Mucosa of rectum (tissue), 2 donors: ENCODE results near the gene FAIM2.

ENCODE experiments used
- H3K27ac ChIP-seq, 2 donors: one replicate each; pipeline ENCODE4 v1.7.0; 2013; ENCODE audit warnings: inconsistent platforms in 2 of 2, low read depth in 2 of 2, low read length in 2 of 2
- H3K27me3 ChIP-seq, 2 donors: one replicate each; pipeline ENCODE4 v1.7.0; 2013; ENCODE audit warnings: low read length in 2 of 2; ENCODE audit not compliant: control insufficient read depth in 2 of 2, insufficient read depth in 2 of 2
- H3K36me3 ChIP-seq, 2 donors: one replicate each; pipeline ENCODE4 v1.7.0; 2013; ENCODE audit warnings: low read length in 2 of 2; ENCODE audit not compliant: control insufficient read depth in 2 of 2, insufficient read depth in 2 of 2
- H3K4me1 ChIP-seq, 2 donors: one replicate each; pipeline ENCODE4 v1.7.0; 2013; ENCODE audit warnings: low read length in 2 of 2, mild to moderate bottlenecking in 1 of 2; ENCODE audit not compliant: control insufficient read depth in 2 of 2, insufficient read depth in 2 of 2
- H3K4me3 ChIP-seq, 2 donors: one replicate each; pipeline ENCODE4 v1.7.0; 2013; ENCODE audit warnings: low read length in 2 of 2
- H3K9ac ChIP-seq, 2 donors: one replicate each; pipeline ENCODE4 v1.7.0; 2013; ENCODE audit warnings: low read length in 2 of 2, low read depth in 1 of 2, mild to moderate bottlenecking in 1 of 2
- H3K9me3 ChIP-seq, 2 donors: one replicate each; pipeline ENCODE4 v1.7.0; 2013; ENCODE audit warnings: low read length in 2 of 2; ENCODE audit not compliant: control insufficient read depth in 2 of 2
- donor health status: healthy.
- donor health status: Normal muscosa, but diverticular disease.

The FAIM2 gene

DNA sequence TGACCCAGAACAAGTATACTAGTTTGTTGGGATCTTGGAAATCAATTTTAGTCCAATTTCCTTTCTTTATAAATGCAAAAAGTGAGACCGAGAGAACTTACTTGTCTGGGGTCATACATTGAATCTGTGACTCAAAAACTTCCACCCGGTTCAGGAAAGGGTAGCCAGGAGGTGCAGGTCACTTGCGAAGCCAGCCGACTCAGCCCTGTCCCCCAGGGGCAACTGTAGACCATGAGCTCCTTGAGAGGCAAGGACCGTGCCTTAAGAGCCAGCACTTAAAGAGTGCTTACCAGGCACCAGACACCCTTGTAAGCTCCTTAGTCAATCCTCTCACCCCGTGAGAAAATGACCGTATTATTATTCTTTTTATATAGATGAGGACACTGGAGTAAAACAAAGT is 60.3 kb downstream of the FAIM2 start:
- Histone ChIP-seq H3K36me3 (no peaks in the 10 kb centered on the region), H3K9ac (peak overlapping the region; percentile 76 to 93), H3K27me3 (peaks cover 3 to 5% of the 10 kb centered on the region in 2 donors), H3K9me3 (no peaks in the 10 kb centered on the region), H3K4me3 (peak overlapping the region; percentile 86 to 96), H3K27ac (peak overlapping the region; percentile 92 to 95), H3K4me1 (peaks cover 3 to 10% of the 10 kb centered on the region in 2 donors)

DNA sequence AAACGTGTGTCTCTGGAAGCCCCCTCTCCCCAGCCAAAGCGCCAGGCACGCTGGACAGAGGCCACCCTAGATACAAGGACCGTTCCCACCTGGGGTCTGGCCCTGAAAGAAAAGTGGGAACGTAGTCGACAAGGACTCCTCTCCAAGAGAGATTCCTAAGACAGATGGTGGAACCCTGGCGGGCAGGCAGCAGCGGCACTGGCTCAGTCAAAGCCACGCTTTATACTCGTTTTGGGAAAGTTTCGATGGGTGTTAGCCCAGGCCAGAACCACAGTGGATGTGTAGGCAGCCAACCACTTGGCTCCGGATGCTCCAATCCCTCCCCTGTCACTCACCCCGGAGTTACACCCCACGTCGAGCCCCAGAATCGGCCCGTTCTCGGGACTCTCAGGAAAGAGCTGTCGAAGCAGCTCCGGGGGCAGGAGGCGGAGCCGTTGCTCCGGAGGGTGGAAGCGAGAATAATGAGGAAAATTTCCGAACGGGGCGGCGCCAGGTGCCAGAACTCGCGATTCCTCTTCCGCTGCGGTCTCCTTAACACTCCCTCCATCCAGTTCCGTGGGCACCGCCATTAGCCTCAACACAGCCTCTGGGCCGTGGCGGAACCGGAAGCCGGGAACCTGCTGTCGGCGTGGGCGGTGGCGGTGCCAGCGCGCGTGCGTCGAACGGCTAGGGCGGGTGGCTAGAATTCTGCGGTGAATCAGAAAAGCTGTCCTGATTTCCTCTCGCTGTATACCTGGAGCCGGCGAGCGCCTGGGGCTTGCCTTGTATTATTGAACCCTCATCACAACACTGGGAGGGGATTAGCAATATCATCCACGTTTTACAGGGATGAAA is 61.0 kb downstream of the FAIM2 start, which contains the start of gene BCDIN3D:
BCDIN3D (minus strand) TSS at position 588 of the 834 bp plus-strand sequence; CDS start at position 569, 19 bp downstream.
- Histone ChIP-seq H3K36me3 (peaks cover 3 to 4% of the 10 kb centered on the region in 2 donors), H3K27ac (peak within 1 kb of the TSS; percentile 92 to 95)

DNA sequence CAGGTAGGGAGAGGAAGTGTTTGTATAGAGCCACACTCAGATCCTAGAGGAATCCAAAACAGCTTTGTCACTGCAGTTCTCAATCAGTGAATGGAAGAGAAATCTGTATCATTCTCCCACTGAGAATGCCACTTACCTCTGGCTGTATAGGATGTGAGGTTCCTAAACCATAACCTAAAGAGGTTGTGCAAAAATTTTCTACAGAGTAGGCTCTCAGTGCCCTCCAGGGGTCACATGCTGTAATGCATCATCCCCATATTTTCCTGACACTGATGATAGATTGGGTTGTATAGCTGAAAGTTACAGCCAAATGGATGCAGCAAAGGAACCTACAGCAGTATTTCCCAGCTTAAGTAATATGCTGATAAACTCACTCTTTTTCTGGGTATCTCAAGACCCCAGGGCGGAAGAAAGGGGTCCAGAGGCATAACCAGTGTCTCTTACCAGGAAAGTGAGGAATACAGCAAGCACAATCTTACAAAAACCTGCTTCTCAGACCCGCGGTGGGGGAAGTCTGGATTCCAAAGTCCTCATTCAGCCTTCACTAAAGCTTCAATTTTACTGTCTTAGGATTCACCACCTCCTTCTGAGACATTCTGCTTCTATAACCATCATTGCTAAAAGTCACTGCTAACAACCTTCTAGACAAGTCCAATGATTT is 64.6 kb downstream of the FAIM2 start:
- H3K9me3 ChIP-seq = no peaks in the 10 kb centered on the region
- peaks cover 3 to 10% of the 10 kb centered on the region in 2 donors for H3K4me1 ChIP-seq
- H3K36me3 ChIP-seq = peaks cover 3 to 4% of the 10 kb centered on the region in 2 donors
- H3K9ac ChIP-seq = peak overlapping the region in 1 of 2 donors; percentile 14
- no peaks in the 10 kb centered on the region for H3K27me3 ChIP-seq
- H3K27ac ChIP-seq = no peak overlapping the region
- H3K4me3 ChIP-seq = no peak overlapping the region

More for the DNA sequence above, 61.0 kb downstream of the FAIM2 start, which contains the start of gene BCDIN3D:
- no peaks in the 10 kb centered on the region for H3K9me3 ChIP-seq
- peak within 1 kb of the TSS; percentile 89 to 93 for H3K9ac ChIP-seq
- H3K4me1 ChIP-seq = peaks cover 3 to 10% of the 10 kb centered on the region in 2 donors
- peaks cover 0 to 5% of the 10 kb centered on the region in 2 donors for H3K27me3 ChIP-seq
- H3K4me3 ChIP-seq = peak within 1 kb of the TSS; percentile 86 to 96

DNA sequence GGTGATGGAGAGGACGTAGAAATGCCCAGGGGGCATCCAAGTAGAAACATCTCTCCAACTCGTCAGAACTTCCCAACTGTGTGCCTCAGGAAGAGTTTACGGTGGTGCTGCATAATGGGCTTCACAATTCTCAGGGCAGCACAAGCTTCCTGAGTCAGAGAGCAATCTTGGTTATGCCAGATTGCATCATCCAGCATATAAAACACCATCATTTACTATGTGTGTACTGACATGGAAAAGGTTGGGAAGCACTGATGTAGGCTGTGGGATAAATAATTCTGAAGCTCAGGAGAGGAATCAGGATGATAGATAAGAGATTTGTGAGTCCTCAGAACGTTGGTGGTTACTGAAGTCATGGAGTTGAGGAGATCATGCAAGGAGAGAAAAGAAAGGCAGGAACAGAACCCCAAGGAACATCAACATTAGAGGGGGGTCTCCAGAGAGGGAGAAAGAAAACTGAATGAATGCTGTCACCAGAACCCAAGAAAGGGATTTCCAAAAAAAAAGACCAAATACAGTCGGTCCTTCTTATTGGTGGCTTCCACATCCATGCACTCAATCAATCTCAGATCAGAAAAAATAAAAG is 70.8 kb downstream of the FAIM2 start:
- no peaks in the 10 kb centered on the region for H3K9me3 ChIP-seq
- no peaks in the 10 kb centered on the region for H3K36me3 ChIP-seq
- H3K4me1 ChIP-seq = peaks cover 6 to 7% of the 10 kb centered on the region in 2 donors
- no peak overlapping the region for H3K4me3 ChIP-seq
- no peak overlapping the region for H3K9ac ChIP-seq
- H3K27ac ChIP-seq = no peak overlapping the region
- no peaks in the 10 kb centered on the region for H3K27me3 ChIP-seq

DNA sequence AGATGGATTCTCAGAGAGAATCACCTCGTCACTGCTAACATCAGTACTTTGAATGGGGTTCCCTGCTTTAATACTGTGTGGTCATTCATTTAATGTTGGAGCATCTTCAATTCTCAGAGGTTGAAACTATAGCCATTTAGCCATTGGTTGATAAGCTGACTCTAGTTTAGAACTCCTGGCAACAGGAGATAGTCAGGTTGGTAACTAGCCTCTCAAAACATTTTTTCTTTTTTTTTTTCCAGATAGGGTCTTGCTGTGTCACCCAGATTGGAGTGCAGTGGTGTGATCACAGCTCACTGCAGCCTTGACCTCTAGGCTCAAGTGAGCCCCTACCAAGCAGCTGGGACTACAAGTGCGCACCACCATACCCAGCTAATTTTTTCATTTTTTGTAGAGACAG is 72.0 kb downstream of the FAIM2 start:
- no peak overlapping the region for H3K4me3 ChIP-seq
- H3K27me3 ChIP-seq = no peaks in the 10 kb centered on the region
- H3K9ac ChIP-seq = no peak overlapping the region
- no peaks in the 10 kb centered on the region for H3K36me3 ChIP-seq
- H3K27ac ChIP-seq = no peak overlapping the region
- H3K9me3 ChIP-seq = no peaks in the 10 kb centered on the region
- H3K4me1 ChIP-seq = peaks cover 7 to 8% of the 10 kb centered on the region in 2 donors

DNA sequence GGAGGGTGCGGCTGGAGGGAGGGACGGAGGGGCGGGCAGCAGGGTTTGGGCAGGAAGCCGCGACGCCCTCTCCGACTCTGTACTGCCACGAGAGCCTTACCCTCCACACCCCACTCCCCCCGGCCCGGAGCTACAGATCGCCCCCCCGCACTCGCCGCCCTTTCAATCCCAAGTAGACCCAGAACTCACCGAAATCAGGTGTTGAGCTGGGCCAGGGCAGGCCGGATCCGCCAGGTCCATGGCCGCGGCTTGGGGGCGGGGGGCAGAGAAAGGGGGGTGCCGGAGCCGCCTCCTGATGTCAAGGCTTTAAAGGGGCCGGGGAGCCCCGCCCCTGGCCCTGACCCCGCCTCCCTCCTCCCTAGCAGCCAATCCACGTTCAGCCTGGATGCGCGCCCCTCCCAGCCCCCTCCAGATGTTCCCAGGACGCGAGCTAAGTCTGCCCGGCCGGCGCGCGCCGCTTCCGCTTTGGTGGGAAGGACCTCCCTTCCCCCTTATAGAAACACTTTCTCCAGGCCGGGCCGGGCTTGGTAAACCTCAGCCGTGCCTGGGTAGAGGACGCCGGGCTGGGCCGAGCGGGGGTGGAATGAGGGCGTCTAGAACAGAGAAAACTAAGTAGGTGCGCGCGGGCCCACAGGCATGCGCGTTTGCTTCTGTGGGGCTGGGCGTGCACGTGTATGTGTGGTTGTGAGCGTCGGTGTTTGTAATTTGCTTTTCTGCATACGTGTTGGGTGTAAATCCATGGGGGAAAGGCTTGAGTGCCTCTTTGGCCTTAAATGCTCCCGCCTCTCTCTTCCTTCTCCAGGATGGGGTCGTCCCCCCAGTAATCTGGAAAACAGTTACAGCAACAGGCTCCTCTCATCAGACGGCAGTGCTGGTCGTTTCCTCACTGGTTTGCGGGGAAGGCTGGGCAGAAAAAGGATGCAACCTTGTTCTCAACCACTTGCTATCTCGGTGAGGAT is 75.3 kb downstream of the FAIM2 start, which contains the start of gene NCKAP5L:
NCKAP5L (minus strand) TSS at position 281 of the 959 bp plus-strand sequence. CDS start 24,369 bp downstream, outside the sequence.
- H3K27me3 ChIP-seq = no peaks in the 10 kb centered on the region
- peak within 1 kb of the TSS; percentile 65 to 67 for H3K9ac ChIP-seq
- H3K4me1 ChIP-seq = peaks cover 7 to 23% of the 10 kb centered on the region in 2 donors
- H3K36me3 ChIP-seq = no peaks in the 10 kb centered on the region
- H3K9me3 ChIP-seq = no peaks in the 10 kb centered on the region
- H3K4me3 ChIP-seq = peak within 1 kb of the TSS; percentile 60 to 85
- peak within 1 kb of the TSS; percentile 67 to 79 for H3K27ac ChIP-seq

- no peaks in the 10 kb centered on the region for H3K9me3 ChIP-seq
- no peaks in the 10 kb centered on the region for H3K36me3 ChIP-seq
- H3K27ac ChIP-seq = peak overlapping the region; percentile 64 to 79
- H3K4me3 ChIP-seq = peak overlapping the region; percentile 60 to 70
- peak overlapping the region; percentile 18 to 56 for H3K9ac ChIP-seq
- no peaks in the 10 kb centered on the region for H3K27me3 ChIP-seq
- peaks cover 7 to 23% of the 10 kb centered on the region in 2 donors for H3K4me1 ChIP-seq
Observed at GRCh38 chr12:49827401-49828099, 76.2 kb downstream of the FAIM2 start.

DNA sequence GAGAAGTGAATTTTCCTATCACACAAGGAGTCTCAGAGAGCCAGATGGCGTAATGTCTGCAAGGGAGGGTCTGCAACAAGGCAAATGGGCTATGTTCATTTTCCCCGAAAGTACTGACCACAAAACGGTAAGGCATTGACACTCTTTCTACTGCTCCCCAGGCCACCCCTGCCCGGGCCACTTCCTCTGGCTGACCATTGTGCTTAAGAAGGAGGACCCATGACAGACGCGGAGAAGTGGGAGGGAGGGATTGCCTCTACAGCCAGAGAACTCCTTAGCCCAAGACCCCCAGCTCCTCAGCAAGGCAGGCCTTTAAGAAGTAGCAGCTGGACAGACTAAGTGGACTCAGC is 76.7 kb downstream of the FAIM2 start:
- peaks cover 7 to 23% of the 10 kb centered on the region in 2 donors for H3K4me1 ChIP-seq
- no peaks in the 10 kb centered on the region for H3K27me3 ChIP-seq
- no peaks in the 10 kb centered on the region for H3K36me3 ChIP-seq
- H3K27ac ChIP-seq = peak overlapping the region; percentile 53 to 79
- H3K4me3 ChIP-seq = peak overlapping the region; percentile 59 to 70
- H3K9me3 ChIP-seq = no peaks in the 10 kb centered on the region
- H3K9ac ChIP-seq = peak overlapping the region; percentile 18 to 56

GRCh38 chr12:49825971-49826421 is 77.7 kb downstream of the FAIM2 start:
- Histone ChIP-seq H3K27me3 (no peaks in the 10 kb centered on the region), H3K9ac (no peak overlapping the region), H3K27ac (peak overlapping the region in 1 of 2 donors; percentile 52), H3K4me3 (no peak overlapping the region), H3K9me3 (no peaks in the 10 kb centered on the region), H3K36me3 (no peaks in the 10 kb centered on the region), H3K4me1 (peaks cover 7 to 23% of the 10 kb centered on the region in 2 donors)
